GM18526 (cell line): ENCODE measurements around the gene GDA.

ENCODE experiments used
- POLR2A ChIP-seq: IDR thresholded peaks from 3 replicates; pipeline ENCODE4 v1.6.1; 2011; ENCODE audit not compliant: insufficient read length; ENCODE audit errors: extremely low read depth

Gene GDA

DNA sequence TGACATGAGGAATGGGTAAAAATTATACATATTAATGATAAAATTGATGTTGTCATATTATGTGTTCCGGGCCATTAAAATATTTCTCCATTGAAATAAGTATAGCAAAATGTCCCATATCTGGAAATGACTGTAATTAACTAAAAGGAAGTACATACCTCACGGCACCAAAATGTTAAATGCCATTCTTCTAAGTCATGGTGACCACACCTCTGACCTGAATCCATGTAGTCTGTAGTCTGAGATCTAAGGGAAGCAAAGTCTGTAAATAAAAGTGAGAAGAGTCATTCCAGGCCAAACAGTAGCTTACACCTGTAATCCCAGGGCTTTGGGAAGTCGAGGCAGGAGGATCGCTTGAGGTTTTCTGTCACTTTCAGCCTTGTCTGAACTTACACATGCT, 8.7 kb upstream of the GDA start:
- no peak for TF ChIP-seq POLR2A

- no peak for TF ChIP-seq POLR2A
These were observed 7.8 kb upstream of the GDA start for GRCh38 chr9:72141484-72141883.

GRCh38 chr9:72144756-72145492, 4.3 kb upstream of the GDA start:
- TF ChIP-seq POLR2A, result no peak

- no peak for TF ChIP-seq POLR2A
These were observed 3.3 kb upstream of the GDA start for GRCh38 chr9:72145733-72146505.

DNA sequence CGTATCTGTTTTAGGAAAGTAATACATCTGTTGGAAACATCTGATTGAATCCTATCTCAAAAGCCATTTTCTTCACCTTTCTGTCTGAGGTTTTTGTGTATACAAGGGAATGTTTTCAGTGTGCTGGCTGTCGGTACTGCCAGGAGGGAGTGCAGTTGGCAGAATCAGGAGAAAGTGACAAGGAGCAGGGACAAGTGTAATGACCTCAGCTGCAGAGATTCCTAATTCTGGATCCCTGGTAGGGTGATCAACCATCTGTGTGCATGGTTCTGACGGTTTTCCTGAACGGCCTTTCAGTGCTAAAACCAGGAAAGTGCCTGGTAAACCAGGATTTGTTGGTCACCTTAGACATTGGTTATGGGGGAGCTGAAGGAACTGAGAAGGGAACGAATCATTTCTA, 1.6 kb upstream of the GDA start:
- TF ChIP-seq POLR2A, result no peak

GRCh38 chr9:72150127-72150526, 887 bp downstream of the GDA start:
- no peak for TF ChIP-seq POLR2A

- no peak for TF ChIP-seq POLR2A
These were observed 1.4 kb downstream of the GDA start for GRCh38 chr9:72150661-72151060.

GRCh38 chr9:72151104-72151503, 1.9 kb downstream of the GDA start:
- no peak for TF ChIP-seq POLR2A

DNA sequence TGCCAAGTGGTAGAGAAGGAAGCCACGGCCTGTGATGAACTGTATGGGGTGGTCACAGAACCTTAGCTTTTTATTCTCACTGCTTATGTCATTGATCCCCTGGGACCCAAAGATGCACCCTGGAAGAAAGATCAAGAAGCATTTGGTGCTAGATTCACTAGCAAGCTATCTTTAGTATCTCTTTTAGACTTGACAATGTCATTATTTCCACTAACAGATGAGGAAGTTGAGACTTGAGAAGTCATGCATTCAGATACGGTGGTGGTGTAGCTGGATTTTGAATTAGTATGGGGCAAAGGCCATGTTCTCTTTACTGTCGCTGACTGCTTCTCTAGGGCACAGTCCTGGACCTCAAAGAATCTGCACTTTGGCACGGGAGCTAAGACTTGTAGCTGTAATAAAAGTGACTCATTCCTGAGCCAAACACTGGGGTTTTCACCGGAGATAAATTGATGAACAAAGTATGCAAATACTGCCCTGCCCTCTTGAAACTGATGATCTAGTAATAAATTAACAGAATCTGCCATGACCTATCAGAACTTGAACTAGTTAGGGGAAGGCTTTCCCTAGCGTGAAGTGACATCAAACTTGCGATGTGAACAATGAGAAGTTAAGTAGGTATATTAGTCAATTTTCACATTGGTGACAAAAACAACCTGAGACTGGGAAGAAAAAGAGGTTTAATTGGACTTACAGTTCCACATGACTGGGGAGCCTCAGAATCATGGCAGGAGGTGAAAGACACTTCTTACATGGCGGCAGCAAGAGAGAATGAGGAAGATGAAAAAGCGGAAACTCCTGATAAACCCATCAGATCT, 5.4 kb downstream of the GDA start:
- TF ChIP-seq POLR2A, result no peak

DNA sequence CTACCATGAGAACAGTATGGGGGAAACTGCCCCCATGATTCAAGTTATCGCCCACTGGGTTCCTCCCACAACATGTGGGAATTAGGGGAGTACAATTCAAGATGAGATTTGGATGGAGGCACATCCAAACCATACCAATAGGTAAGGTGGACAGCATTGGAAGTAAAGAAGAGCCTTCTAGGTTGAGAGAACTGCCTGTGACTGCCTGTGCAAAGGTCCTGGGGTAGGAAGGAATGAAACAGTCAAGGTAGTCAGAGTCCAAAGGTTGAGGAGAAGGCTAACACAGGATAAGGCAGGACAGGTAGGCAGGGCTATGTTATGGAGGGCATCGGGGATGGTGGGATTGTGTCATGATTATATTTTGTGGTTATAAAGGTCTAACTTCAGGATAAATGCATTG, 6.1 kb downstream of the GDA start:
- TF ChIP-seq POLR2A, result no peak

DNA sequence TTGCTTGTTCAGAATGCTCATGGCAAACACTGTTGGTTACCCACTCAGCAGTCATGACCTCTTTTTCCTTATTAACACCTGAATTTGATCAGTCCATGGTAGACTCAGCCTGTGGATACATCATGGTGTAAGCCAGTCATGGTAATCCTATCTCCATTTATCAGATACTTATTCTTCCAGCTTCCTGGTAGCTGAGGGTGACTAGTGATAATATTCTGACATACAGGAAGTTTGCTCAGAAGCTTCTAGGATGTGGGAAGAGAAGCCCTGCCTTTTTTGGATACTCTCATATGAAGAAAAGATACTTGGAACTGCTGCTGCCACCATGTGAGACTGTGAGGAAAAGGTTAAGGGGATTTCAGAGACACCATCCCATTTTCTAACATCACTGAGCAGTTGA, 7.3 kb downstream of the GDA start:
- no peak for TF ChIP-seq POLR2A

DNA sequence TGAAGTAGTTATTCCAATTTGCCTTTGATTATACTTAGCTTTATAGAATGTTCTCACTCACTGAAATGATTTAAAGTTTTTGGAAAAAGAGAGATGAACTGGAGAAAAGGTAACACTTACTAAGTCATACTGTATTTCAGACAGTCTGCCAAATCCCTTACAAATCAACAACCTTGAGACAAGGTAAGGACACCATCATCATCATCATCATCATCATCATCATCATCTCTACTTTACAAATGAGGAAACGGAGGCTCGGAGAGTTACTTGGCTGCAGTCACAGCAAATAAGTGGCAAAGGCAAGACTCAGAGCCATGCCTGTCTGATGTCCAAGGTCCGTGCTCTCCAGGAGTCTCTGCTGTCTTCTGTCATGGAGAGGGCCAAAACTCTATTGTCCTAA, 9.4 kb downstream of the GDA start:
- no peak for TF ChIP-seq POLR2A

- TF ChIP-seq POLR2A, result no peak
These were observed 11.3 kb downstream of the GDA start for GRCh38 chr9:72160446-72161123.

- TF ChIP-seq POLR2A, result no peak
These were observed 16.1 kb downstream of the GDA start for GRCh38 chr9:72165326-72165725.

- TF ChIP-seq POLR2A, result no peak
These were observed 16.7 kb downstream of the GDA start for GRCh38 chr9:72165821-72166547.
